Measurements from ENCODE around the gene MRGPRF. TPM values are rescaled to one million over a fixed set of nuclear protein-coding genes. Genes with fewer than 3 reads are reported as not detected.

Gene MRGPRF
- total and polyA plus RNA-seq, 2 experiments from 2014 or later = 20.7 to 25.3 TPM

DNA sequence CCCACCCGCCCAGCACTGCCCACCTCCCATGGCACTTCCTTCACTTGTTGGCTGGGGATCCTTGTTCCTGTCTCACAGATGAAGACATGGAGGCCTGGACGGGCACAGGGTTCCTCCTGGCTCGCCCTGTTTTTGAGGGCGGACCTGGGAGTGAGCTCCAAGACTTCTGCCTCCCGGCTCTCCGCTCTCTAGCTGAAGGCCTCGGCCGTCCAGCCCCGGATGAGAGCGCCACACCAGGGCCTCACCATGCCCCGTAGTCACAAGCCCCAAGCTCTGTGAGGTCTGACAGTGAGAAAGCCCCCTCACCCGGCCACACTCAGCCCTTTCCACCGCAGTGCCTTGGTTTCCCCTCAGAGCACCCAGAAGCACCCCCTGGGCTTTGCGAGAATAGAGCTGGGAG, 44.8 kb upstream of the MRGPRF start:
- Histone ChIP-seq H3K9me2 (ENCODE audit: insufficient read depth) (no peaks in the 10 kb centered on the region), H2AFZ (no peak overlapping the region), H3K27me3 (replicated peaks; ENCODE audit: insufficient read depth) (no peaks in the 10 kb centered on the region), H3K4me2 (ENCODE audit: unreplicated experiment) (no peak overlapping the region), H3K4me3 (no peak overlapping the region), H3F3A (ENCODE audit: insufficient read depth) (no peaks in the 10 kb centered on the region), H3K36me3 (ENCODE audit: low read depth) (no peaks in the 10 kb centered on the region), H3K9ac (no peak overlapping the region), H3K27ac (no peak overlapping the region), H4K20me1 (ENCODE audit: insufficient read depth) (no peaks in the 10 kb centered on the region), H3K79me2 (ENCODE audit: insufficient read depth) (peaks cover 29% of the 10 kb centered on the region), H3K9me3 (ENCODE audit: low read depth) (no peaks in the 10 kb centered on the region), H3K4me1 (ENCODE audit: insufficient read depth) (no peaks in the 10 kb centered on the region)
- 87 to 92% methylated on average over 13 of the region's 14 CpGs for WGBS, 2 experiments (ENCODE audit: low coverage in 1 of 2, low lambda C conversion rate in 2 of 2, missing lambda C conversion rate in 2 of 2)
- DNase-seq = no peak
- in situ Hi-C loops (cut with MboI) = no loop called here
- TF ChIP-seq EZH2 (IDR thresholded peaks at IDR 0.05; ENCODE audit: insufficient read depth, poor library complexity, severe bottlenecking) = no peak
- TF ChIP-seq EZH2phosphoT487 (IDR thresholded peaks at IDR 0.05; ENCODE audit: insufficient read depth, low read depth) = no peak

DNA sequence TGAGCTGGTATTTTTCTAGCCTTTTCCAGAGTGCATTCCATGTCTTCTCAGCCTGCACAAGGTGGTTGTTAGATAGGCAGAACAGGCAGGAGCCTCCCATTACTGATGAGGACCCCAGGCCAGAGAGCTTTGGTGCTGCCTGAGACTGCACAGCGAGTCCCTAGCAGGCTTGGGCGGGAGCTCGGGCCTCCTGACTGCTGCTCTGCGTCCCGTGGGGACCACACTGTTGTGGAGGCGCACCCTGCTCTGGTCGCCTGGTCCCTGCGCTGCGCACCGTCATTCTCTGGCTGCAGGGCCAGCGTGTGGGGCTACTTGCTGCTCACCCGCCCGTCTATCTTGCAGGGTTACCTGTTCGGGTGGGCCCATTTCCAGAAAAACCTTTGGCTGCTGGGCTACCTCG, 44.2 kb upstream of the MRGPRF start:
- peaks cover 35% of the 10 kb centered on the region for H3K79me2 ChIP-seq (ENCODE audit: insufficient read depth)
- WGBS, 2 experiments (ENCODE audit: low coverage in 1 of 2, low lambda C conversion rate in 2 of 2, missing lambda C conversion rate in 2 of 2) = 91 to 93% methylated on average over 15 of the region's 15 CpGs
- H3K9me3 ChIP-seq (ENCODE audit: low read depth) = no peaks in the 10 kb centered on the region

DNA sequence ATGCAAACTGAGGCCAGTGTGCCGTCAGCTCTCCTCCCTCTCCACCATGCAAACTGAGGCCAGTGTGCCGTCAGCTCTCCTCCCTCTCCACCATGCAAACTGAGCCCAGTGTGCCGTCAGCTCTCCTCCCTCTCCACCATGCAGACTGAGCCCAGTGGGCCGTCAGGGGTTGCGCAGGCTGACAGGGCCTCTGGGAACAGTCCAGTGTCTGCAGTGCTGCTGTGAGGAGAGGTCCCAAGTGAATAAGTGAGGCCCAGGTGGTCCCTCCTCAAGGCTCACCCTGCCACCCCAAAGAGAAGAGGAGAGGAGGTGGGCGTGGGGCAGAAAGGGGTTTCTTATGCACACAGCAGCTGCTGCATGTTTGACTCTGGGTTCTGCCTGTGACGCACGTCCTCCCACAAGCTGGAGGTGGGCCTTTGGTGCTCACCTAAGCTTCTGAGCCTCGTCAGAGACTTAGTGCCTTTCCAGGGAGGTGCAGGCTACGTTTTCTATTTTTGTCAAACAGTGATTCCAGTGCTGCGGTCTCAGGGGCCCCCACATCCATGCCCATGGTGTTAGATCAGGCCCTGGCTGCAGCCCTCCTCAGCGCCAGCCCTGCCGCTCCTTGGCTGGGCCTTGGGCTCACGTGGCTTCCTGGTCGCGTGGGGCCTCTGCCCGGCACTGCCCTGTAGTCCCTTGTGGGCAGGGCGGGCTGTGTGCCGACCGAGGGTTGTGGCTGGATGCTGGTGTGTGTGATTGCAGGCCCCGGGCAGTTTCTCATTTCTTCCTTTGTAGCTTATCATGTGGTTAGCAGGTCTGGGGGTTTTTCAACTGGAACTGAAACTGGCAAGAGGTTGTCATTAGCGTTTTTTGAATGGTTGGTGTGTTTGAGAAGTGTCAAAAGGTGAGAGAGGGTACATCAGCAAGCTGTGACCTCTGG, 42.8 kb upstream of the MRGPRF start:
- no peak for DNase-seq
- H3K4me3 ChIP-seq = no peak overlapping the region
- no peak overlapping the region for H2AFZ ChIP-seq
- WGBS, 2 experiments (ENCODE audit: low coverage in 1 of 2, low lambda C conversion rate in 2 of 2, missing lambda C conversion rate in 2 of 2) = 77 to 78% methylated on average over 20 to 22 of the region's 22 CpGs
- H3K9me3 ChIP-seq (ENCODE audit: low read depth) = no peaks in the 10 kb centered on the region
- H4K20me1 ChIP-seq (ENCODE audit: insufficient read depth) = no peaks in the 10 kb centered on the region
- no peak overlapping the region for H3K9ac ChIP-seq
- TF ChIP-seq EZH2phosphoT487 (IDR thresholded peaks at IDR 0.05; ENCODE audit: insufficient read depth, low read depth) (no peak), EZH2 (IDR thresholded peaks at IDR 0.05; ENCODE audit: insufficient read depth, poor library complexity, severe bottlenecking) (no peak)
- no peaks in the 10 kb centered on the region for H3K9me2 ChIP-seq (ENCODE audit: insufficient read depth)
- H3K4me2 ChIP-seq (ENCODE audit: unreplicated experiment) = no peak overlapping the region
- no peaks in the 10 kb centered on the region for H3F3A ChIP-seq (ENCODE audit: insufficient read depth)
- in situ Hi-C loops (cut with MboI) = no loop called here
- H3K79me2 ChIP-seq (ENCODE audit: insufficient read depth) = peaks cover 48% of the 10 kb centered on the region
- H3K27ac ChIP-seq = no peak overlapping the region
- H3K27me3 ChIP-seq (replicated peaks; ENCODE audit: insufficient read depth) = no peaks in the 10 kb centered on the region
- no peaks in the 10 kb centered on the region for H3K36me3 ChIP-seq (ENCODE audit: low read depth)
- H3K4me1 ChIP-seq (ENCODE audit: insufficient read depth) = no peaks in the 10 kb centered on the region

More for the DNA sequence above, 44.2 kb upstream of the MRGPRF start:
- Histone ChIP-seq H2AFZ (no peak overlapping the region), H3K4me3 (no peak overlapping the region), H3K36me3 (ENCODE audit: low read depth) (no peaks in the 10 kb centered on the region), H3K27me3 (replicated peaks; ENCODE audit: insufficient read depth) (no peaks in the 10 kb centered on the region), H3K27ac (no peak overlapping the region), H3K4me2 (ENCODE audit: unreplicated experiment) (no peak overlapping the region), H3K4me1 (ENCODE audit: insufficient read depth) (no peaks in the 10 kb centered on the region), H3K9ac (no peak overlapping the region), H3F3A (ENCODE audit: insufficient read depth) (no peaks in the 10 kb centered on the region), H3K9me2 (ENCODE audit: insufficient read depth) (no peaks in the 10 kb centered on the region), H4K20me1 (ENCODE audit: insufficient read depth) (no peaks in the 10 kb centered on the region)
- TF ChIP-seq EZH2phosphoT487 (IDR thresholded peaks at IDR 0.05; ENCODE audit: insufficient read depth, low read depth) (no peak), EZH2 (IDR thresholded peaks at IDR 0.05; ENCODE audit: insufficient read depth, poor library complexity, severe bottlenecking) (no peak)
- in situ Hi-C loops (cut with MboI) = no loop called here
- no peak for DNase-seq

GRCh38 chr11:69055212-69055586, 42.2 kb upstream of the MRGPRF start:
- DNase-seq = no peak
- Histone ChIP-seq H3K4me2 (ENCODE audit: unreplicated experiment) (no peak overlapping the region), H3K4me3 (no peak overlapping the region), H3K9me2 (ENCODE audit: insufficient read depth) (no peaks in the 10 kb centered on the region), H4K20me1 (ENCODE audit: insufficient read depth) (no peaks in the 10 kb centered on the region), H3K79me2 (ENCODE audit: insufficient read depth) (peaks cover 55% of the 10 kb centered on the region), H3K27me3 (replicated peaks; ENCODE audit: insufficient read depth) (no peaks in the 10 kb centered on the region), H3F3A (ENCODE audit: insufficient read depth) (no peaks in the 10 kb centered on the region), H3K9me3 (ENCODE audit: low read depth) (no peaks in the 10 kb centered on the region), H3K27ac (no peak overlapping the region), H2AFZ (no peak overlapping the region), H3K4me1 (ENCODE audit: insufficient read depth) (no peaks in the 10 kb centered on the region), H3K9ac (no peak overlapping the region), H3K36me3 (ENCODE audit: low read depth) (no peaks in the 10 kb centered on the region)
- TF ChIP-seq EZH2phosphoT487 (IDR thresholded peaks at IDR 0.05; ENCODE audit: insufficient read depth, low read depth) = no peak
- no peak for TF ChIP-seq EZH2 (IDR thresholded peaks at IDR 0.05; ENCODE audit: insufficient read depth, poor library complexity, severe bottlenecking)
- in situ Hi-C loops (cut with MboI) = no loop called here
- WGBS, 2 experiments (ENCODE audit: low coverage in 1 of 2, low lambda C conversion rate in 2 of 2, missing lambda C conversion rate in 2 of 2) = 97 to 98% methylated on average over 20 to 21 of the region's 21 CpGs

Measured in GM23248 (cell line).